ENCODE results near the gene PGS1.
"Not testable (repeated sequence)": the region's sequence is repeated elsewhere in the genome, so short reads cannot be mapped to it uniquely, and the experiment has no call there.

Gene PGS1

GRCh38 chr17:78378225-78379130 lies at the start of gene PGS1:
Gene PGS1, plus strand, starts transcription at chr17:78378649. Its CDS starts 17 bp downstream, at chr17:78378666.
- peak; percentile 85 for DNase-seq

GRCh38 chr17:78329263-78330059 lies 49.0 kb upstream of the PGS1 start:
- peak; percentile 18 for DNase-seq

GRCh38 chr17:78330570-78331224 lies 47.8 kb upstream of the PGS1 start:
- no peak for DNase-seq

- DNase-seq: not testable (repeated sequence)
Measured at GRCh38 chr17:78331355-78331754, 47.1 kb upstream of the PGS1 start.

- DNase-seq: no peak
Measured at GRCh38 chr17:78332991-78333390, 45.5 kb upstream of the PGS1 start.

- DNase-seq: no peak
Measured at GRCh38 chr17:78335209-78335608, 43.2 kb upstream of the PGS1 start.

GRCh38 chr17:78337244-78338109 lies 41.0 kb upstream of the PGS1 start:
- DNase-seq: no peak

- DNase-seq: no peak
Measured at GRCh38 chr17:78338486-78339259, 39.8 kb upstream of the PGS1 start.

GRCh38 chr17:78340183-78340955 lies 38.1 kb upstream of the PGS1 start:
- no peak for DNase-seq

GRCh38 chr17:78341559-78342448 lies 36.6 kb upstream of the PGS1 start:
- DNase-seq: peak; percentile 24

- DNase-seq: no peak
Measured at GRCh38 chr17:78342449-78343186, 35.8 kb upstream of the PGS1 start.

- no peak for DNase-seq
Measured at GRCh38 chr17:78343187-78343542, 35.3 kb upstream of the PGS1 start.

- no peak for DNase-seq
Measured at GRCh38 chr17:78343543-78344201, 34.8 kb upstream of the PGS1 start.

GRCh38 chr17:78344666-78345065 lies 33.8 kb upstream of the PGS1 start:
- no peak for DNase-seq

GRCh38 chr17:78345172-78345571 lies 33.3 kb upstream of the PGS1 start:
- no peak for DNase-seq

GRCh38 chr17:78345791-78346494 lies 32.5 kb upstream of the PGS1 start:
- DNase-seq: no peak

GRCh38 chr17:78346605-78347250 lies 31.7 kb upstream of the PGS1 start:
- no peak for DNase-seq

All from NCI-H82 (cell line).